Common myeloid progenitor, CD34-positive (primary cell): ENCODE data around the gene ZNF511.

Source experiments
- CTCF ChIA-PET: fragments of 350-600 bp; sonication (Branson Sonifier 250); formaldehyde crosslinking; loops from one replicate; lab custom pipeline; 2021; ENCODE audit warnings: antibody characterized with exemption; lab: Charles Lee
- POLR2A ChIA-PET: fragments of 350-600 bp; sonication (Branson Sonifier 250); formaldehyde crosslinking; loops from one replicate; lab custom pipeline; 2021; ENCODE audit warnings: antibody characterized with exemption; lab: Charles Lee
- DNase-seq, 3 donors: peaks; one replicate each; pipeline versions ENCODE4 v3.0.0 to v3.0.0-alpha.2; 2013
- H3K27ac ChIP-seq, 2 experiments: 1 replicate in 1 of 2; 2 replicates in 1 of 2; pipeline ENCODE4 v1.7.0; 2013; ENCODE audit warnings: inconsistent platforms in 2 of 2, low read length in 2 of 2, mild to moderate bottlenecking in 2 of 2, low read depth in 1 of 2, moderate library complexity in 1 of 2; ENCODE audit not compliant: severe bottlenecking in 2 of 2, insufficient read depth in 1 of 2, poor library complexity in 1 of 2
- H3K27me3 ChIP-seq, 5 experiments: replicated peaks in 2 of 5; 1 replicate in 3 of 5; 2 replicates in 2 of 5; pipeline versions ENCODE4 v1.6.1 to v1.7.0; 2013; ENCODE audit warnings: low read length in 4 of 5, mild to moderate bottlenecking in 2 of 5, moderate library complexity in 2 of 5, inconsistent platforms in 1 of 5; ENCODE audit not compliant: insufficient read depth in 5 of 5, control insufficient read depth in 4 of 5
- H3K36me3 ChIP-seq, 4 experiments: 1 replicate in 2 of 4; 2 replicates in 2 of 4; pipeline versions ENCODE4 v1.6.1 to v1.7.0; 2013; ENCODE audit warnings: low read length in 3 of 4, control low read depth in 1 of 4, mild to moderate bottlenecking in 1 of 4; ENCODE audit not compliant: control insufficient read depth in 4 of 4, insufficient read depth in 4 of 4
- H3K4me1 ChIP-seq, 4 experiments: 1 replicate in 3 of 4; 2 replicates in 1 of 4; pipeline versions ENCODE4 v1.6.1 to v1.7.1; 2013; ENCODE audit warnings: low read length in 3 of 4, mild to moderate bottlenecking in 3 of 4, control low read depth in 1 of 4, inconsistent platforms in 1 of 4, moderate library complexity in 1 of 4; ENCODE audit not compliant: control insufficient read depth in 4 of 4, insufficient read depth in 4 of 4; ENCODE audit errors: control extremely low read depth in 1 of 4
- H3K4me3 ChIP-seq, 7 experiments: 1 replicate in 4 of 7; 2 replicates in 3 of 7; pipeline versions ENCODE4 v1.5.1 to v1.7.0; 2013; ENCODE audit warnings: mild to moderate bottlenecking in 7 of 7, low read length in 6 of 7, moderate library complexity in 6 of 7, inconsistent platforms in 2 of 7, low read depth in 2 of 7, control low read depth in 1 of 7; ENCODE audit not compliant: insufficient read depth in 4 of 7, control insufficient read depth in 1 of 7; ENCODE audit errors: extremely low read depth in 1 of 7
- H3K9me3 ChIP-seq, 5 experiments: 1 replicate in 4 of 5; 2 replicates in 1 of 5; pipeline versions ENCODE4 v1.6.1 to v1.7.1; 2013; ENCODE audit warnings: low read length in 4 of 5, mild to moderate bottlenecking in 2 of 5, inconsistent platforms in 1 of 5, low read depth in 1 of 5, moderate library complexity in 1 of 5; ENCODE audit not compliant: control insufficient read depth in 4 of 5, insufficient read depth in 2 of 5; ENCODE audit errors: control extremely low read depth in 1 of 5
- WGBS: methylation state at CpG from one replicate; pipeline ENCODE4 v1.1.5; 2013; ENCODE audit not compliant: insufficient coverage; 5-methylcytosine and 5-hydroxymethylcytosine counted together

ZNF511 gene

DNA sequence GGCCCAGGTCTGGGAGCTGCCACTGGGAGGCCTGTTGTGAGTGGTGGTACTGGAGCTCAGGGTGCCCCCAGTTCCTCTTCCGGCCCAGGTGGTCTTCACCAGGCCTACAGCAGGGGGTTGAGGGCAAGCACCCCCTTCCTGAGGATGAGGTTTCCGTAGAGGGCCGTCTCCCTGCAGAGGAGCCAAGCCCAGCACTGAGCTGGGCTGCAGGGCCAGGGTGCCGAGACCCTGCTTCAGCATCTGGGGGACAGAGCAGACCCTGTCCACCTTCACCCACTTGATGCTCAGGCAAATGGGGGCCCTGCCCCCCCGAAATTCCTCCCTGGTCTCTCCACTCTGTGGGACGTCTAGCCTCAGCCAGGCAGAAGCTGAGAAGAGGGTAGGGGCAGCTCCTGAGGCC, 46.6 kb downstream of the ZNF511 start:
- H3K4me1 ChIP-seq: peaks cover 0 to 14% (median 12%) of the 10 kb centered on the region in 4 experiments
- peaks cover 0 to 7% (median 2%) of the 10 kb centered on the region in 5 experiments for H3K27me3 ChIP-seq
- no peak overlapping the region for H3K4me3 ChIP-seq
- no peaks in the 10 kb centered on the region for H3K36me3 ChIP-seq
- POLR2A ChIA-PET: no interaction called here
- DNase-seq: no peak
- 93% methylated on average over 6 of the region's 6 CpGs for WGBS
- H3K9me3 ChIP-seq: no peaks in the 10 kb centered on the region
- no peak overlapping the region for H3K27ac ChIP-seq
- CTCF ChIA-PET: interaction anchor here (0.8 to 1.8 kb wide), 4 partner anchors 10 to 68 kb away, joined by 3 to 4 read pairs (median 3); no protein-coding TSS in a partner anchor

DNA sequence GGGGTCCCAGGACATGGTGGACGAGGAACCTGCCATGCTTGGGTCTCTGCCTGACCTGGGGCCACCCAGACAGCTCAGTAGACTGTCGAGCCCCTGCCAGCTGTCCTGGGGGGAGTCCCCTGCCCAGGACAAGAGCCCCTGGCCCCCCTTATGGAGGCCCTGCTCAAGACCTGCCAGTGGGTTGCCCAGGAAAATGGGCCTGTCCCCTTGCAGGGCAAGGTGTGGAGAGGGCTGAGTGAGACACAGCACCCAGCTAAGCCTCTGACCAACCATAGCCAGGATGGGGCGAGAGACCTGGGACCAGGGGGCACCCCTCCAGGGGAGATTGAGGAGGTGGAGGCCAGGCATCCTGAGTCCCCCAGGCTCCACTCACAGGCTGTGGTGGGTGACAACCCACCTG, 47.3 kb downstream of the ZNF511 start:
- 100% methylated on average over 1 of the region's 3 CpGs for WGBS
- Histone ChIP-seq H3K27ac (no peak overlapping the region), H3K4me1 (peaks cover 0 to 14% (median 12%) of the 10 kb centered on the region in 4 experiments), H3K9me3 (no peaks in the 10 kb centered on the region), H3K4me3 (no peak overlapping the region), H3K36me3 (no peaks in the 10 kb centered on the region), H3K27me3 (peaks cover 0 to 2% (median 0%) of the 10 kb centered on the region in 5 experiments)
- DNase-seq: no peak
- ChIA-PET POLR2A (no interaction called here), CTCF (interaction anchor here (0.7 to 1.8 kb wide), 4 partner anchors 21 to 40 kb away, joined by 3 to 4 read pairs (median 4); no protein-coding TSS in a partner anchor)

DNA sequence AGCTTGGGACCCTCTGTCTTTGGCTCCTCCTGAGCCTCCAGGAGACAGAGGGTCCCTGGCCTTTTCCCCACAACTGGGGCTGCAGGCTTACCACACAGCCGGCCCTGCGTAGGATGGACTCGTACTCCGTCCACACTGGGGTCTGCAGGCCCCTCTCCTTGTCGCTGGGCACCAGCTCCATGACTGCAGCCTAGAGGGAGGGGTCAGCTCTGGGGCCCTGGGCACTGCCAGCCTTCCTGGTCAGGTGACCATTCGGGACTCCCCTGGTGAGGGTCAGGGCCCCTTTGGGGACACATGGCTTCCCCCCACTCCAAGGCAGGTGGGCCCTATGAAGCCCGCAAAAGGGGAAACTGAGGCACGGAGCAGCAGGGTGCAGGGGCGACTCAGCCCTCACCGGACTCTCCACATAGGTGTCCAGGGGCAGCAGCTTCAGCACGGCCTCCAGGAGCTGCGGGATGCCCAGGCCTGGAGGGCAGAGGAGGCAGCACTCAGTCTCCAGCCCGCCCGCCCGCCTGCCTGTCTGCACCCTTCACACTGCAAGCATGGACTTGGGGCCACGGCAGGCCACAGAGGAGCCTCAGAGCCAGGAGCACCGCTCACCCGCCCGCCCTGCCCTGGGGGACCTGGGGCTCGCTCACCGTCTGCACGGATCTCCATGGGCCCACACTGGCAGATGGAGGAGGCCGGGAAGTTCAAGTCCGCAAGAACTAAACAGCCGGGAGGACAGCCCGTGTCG, 48.0 kb downstream of the ZNF511 start:
- H3K4me1 ChIP-seq: peaks cover 0 to 14% (median 12%) of the 10 kb centered on the region in 4 experiments
- H3K27ac ChIP-seq: no peak overlapping the region
- no peaks in the 10 kb centered on the region for H3K27me3 ChIP-seq
- H3K4me3 ChIP-seq: peak overlapping the region; percentile 39 to 74 (median 67)
- H3K36me3 ChIP-seq: no peaks in the 10 kb centered on the region
- DNase-seq: no peak
- CTCF ChIA-PET: interaction anchor here (0.7 to 1.8 kb wide), 5 partner anchors 12 to 41 kb away, joined by 3 to 4 read pairs (median 3); no protein-coding TSS in a partner anchor
- POLR2A ChIA-PET: interaction anchor here (1.0 kb wide), 1 partner anchor 20 kb away, joined by 6 read pairs; the partner anchor contains the start of gene CALY
- WGBS: 43% methylated on average over 20 of the region's 27 CpGs
- no peaks in the 10 kb centered on the region for H3K9me3 ChIP-seq

DNA sequence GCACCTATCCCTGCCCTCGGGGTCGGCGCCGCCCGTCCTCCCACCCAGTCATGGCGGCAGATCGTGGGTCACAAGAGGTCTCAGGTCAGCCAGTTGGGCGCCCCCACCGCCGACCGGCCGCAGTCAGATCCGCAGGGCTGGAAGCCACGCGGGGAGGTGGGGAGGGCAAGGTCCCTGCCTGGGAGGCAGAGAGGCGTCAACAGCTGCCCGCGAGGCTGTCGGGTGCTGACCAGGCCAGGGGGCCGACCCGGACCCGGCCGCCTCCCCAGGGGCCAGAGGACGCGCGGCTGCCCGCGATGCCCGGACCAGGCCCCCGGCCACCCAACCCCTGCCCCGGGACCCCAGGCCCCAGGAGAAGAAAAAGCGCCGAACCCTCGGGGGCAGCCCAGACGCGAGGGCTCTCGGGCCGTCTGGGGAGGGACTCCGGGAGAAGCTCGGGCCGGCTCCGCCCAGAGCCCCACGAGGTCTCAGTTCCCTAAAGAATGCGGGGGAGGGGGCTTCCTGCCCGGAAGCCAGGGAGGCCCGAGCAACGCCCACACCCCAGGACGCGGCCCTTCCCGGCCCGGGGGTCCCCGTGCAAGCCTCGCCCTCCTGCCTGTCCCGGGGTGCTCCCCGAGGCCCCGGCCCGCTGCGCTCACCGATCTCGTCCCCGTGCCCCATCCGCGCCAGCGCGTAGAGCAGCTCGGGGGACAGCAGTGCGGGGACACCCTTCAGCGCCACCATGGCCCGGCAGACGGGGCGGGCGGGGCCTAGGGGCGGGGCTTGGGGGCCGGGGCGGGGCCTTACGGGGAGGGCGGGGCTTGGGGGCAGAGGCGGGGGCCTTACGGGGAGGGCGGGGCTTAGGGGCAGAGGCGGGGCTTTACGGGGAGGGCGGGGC, 48.8 kb downstream of the ZNF511 start, which contains the start of gene FUOM:
FUOM (minus strand) TSS at position 735 of the 877 bp plus-strand sequence; CDS start at position 723, 12 bp downstream.
- ChIA-PET CTCF (interaction anchor here (1.2 to 1.8 kb wide), 4 partner anchors 13 to 28 kb away, joined by 3 to 4 read pairs (median 4); no protein-coding TSS in a partner anchor), POLR2A (interaction anchor here (1.0 kb wide), 1 partner anchor 21 kb away, joined by 6 read pairs; the partner anchor contains the start of gene CALY)
- Histone ChIP-seq H3K9me3 (no peaks in the 10 kb centered on the region), H3K4me1 (peaks cover 0 to 14% (median 12%) of the 10 kb centered on the region in 4 experiments), H3K27me3 (no peaks in the 10 kb centered on the region), H3K27ac (no peak within 1 kb of the TSS), H3K4me3 (peak within 1 kb of the TSS; percentile 39 to 74 (median 67)), H3K36me3 (peaks cover 0 to 7% (median 3%) of the 10 kb centered on the region in 4 experiments)
- peak; percentile 72 to 87 (median 83) for DNase-seq
- under 1% methylated on average over 56 of the region's 83 CpGs for WGBS

DNA sequence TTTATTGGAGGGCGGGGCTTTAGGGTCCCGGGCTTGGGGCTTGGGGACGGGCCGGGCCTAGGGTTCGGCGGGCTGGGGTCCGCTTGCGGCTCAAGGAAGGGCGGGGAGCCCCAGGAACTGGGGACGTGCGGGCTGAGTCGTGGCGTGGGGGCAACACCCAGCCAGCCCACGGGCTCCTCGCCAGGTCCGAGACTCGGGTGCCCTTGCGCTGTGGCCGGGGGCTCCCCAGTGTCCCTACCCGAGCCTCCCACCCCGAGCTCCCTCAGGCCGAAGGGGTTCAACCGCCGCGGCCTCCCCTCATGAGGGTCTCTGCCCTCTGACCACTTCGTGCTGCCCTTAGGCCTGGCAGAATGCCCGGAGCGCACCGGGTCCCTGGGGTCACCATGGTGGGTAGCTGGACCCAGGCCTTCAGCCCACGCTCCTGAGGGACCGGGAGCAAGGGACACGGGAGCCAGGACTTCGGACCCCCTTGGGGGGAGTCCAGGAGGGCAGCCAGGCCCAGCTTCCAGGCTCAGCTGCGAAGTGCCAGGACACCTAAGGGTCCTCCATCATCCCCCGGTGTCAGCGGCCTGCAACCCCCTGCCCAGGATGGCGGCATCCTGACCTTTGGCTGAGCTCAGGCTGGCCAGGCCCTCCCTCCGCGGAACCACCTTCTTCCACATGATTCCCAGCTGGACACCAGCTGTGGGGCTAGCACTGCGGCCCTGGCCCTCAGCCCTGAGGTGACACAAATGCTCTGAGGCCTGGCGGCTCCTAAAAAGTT, 49.6 kb downstream of the ZNF511 start:
- Histone ChIP-seq H3K4me1 (peaks cover 0 to 14% (median 12%) of the 10 kb centered on the region in 4 experiments), H3K27me3 (no peaks in the 10 kb centered on the region), H3K4me3 (no peak overlapping the region), H3K36me3 (peaks cover 0 to 14% (median 7%) of the 10 kb centered on the region in 4 experiments), H3K27ac (no peak overlapping the region), H3K9me3 (no peaks in the 10 kb centered on the region)
- CTCF ChIA-PET: interaction anchor here (1.2 kb wide), 1 partner anchor 29 kb away, joined by 4 read pairs; no protein-coding TSS in a partner anchor
- 88% methylated on average over 27 of the region's 41 CpGs for WGBS
- no peak for DNase-seq
- POLR2A ChIA-PET: interaction anchor here (1.0 kb wide), 1 partner anchor 22 kb away, joined by 6 read pairs; the partner anchor contains the start of gene CALY

DNA sequence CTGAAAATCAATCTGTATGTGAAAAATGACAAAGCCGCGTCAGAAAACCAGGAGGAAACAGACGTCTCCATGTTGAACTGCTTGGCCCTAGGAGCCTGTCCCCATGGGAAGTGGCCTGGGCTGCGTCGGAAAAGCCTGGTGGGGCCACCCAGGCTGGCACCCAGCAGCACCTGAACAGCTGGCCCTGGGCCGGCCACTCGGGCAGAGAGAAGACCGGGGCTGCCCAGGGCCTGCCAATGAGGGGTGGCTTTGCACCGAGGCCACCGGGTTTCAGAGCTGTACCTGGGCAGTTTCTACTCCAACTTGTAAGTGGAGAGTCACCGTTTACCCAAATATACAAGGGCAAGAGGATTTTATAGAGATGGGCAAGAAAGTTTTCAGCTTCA, 50.2 kb downstream of the ZNF511 start:
- Histone ChIP-seq H3K36me3 (peaks cover 0 to 14% (median 7%) of the 10 kb centered on the region in 4 experiments), H3K27ac (no peak overlapping the region), H3K9me3 (no peaks in the 10 kb centered on the region), H3K4me1 (peaks cover 0 to 14% (median 12%) of the 10 kb centered on the region in 4 experiments), H3K27me3 (no peaks in the 10 kb centered on the region), H3K4me3 (no peak overlapping the region)
- ChIA-PET POLR2A (no interaction called here), CTCF (interaction anchor here (1.2 kb wide), 1 partner anchor 29 kb away, joined by 4 read pairs; no protein-coding TSS in a partner anchor)
- 85% methylated on average over 11 of the region's 11 CpGs for WGBS
- no peak for DNase-seq
